ENCODE data around the gene APBB3. TPM values are rescaled to one million over a fixed set of nuclear protein-coding genes. Genes with fewer than 3 reads are reported as not detected.

APBB3 gene
- total RNA-seq, 1 donor from 2014 or later = 5.1 TPM

- DNase-seq (ENCODE audit: low read depth, low spot score) = no peak
Measured at GRCh38 chr5:140555747-140556312, 8.6 kb downstream of the APBB3 start.

- no peak for DNase-seq (ENCODE audit: low read depth, low spot score)
Measured at GRCh38 chr5:140554454-140554853, 9.9 kb downstream of the APBB3 start.

GRCh38 chr5:140553657-140554056 is 10.7 kb downstream of the APBB3 start:
- DNase-seq (ENCODE audit: low read depth, low spot score) = no peak

- no peak for DNase-seq (ENCODE audit: low read depth, low spot score)
Measured at GRCh38 chr5:140551872-140552271, 12.5 kb downstream of the APBB3 start.

GRCh38 chr5:140550147-140551079 is 14.0 kb downstream of the APBB3 start:
- DNase-seq (ENCODE audit: low read depth, low spot score) = no peak

- DNase-seq (ENCODE audit: low read depth, low spot score) = no peak
Measured at GRCh38 chr5:140549237-140550144, 14.9 kb downstream of the APBB3 start.

- DNase-seq (ENCODE audit: low read depth, low spot score) = no peak
Measured at GRCh38 chr5:140548791-140549190, 15.6 kb downstream of the APBB3 start.

- no peak for DNase-seq (ENCODE audit: low read depth, low spot score)
Measured at GRCh38 chr5:140548300-140548688, 16.1 kb downstream of the APBB3 start.

- peak; percentile 89 for DNase-seq (ENCODE audit: low read depth, low spot score)
Measured at GRCh38 chr5:140547508-140548299, 16.7 kb downstream of the APBB3 start, which contains the start of gene EIF4EBP3. TSS of gene EIF4EBP3 (plus strand) at chr5:140547662. CDS start at chr5:140547738, 76 bp downstream.

GRCh38 chr5:140546851-140547507 is 17.4 kb downstream of the APBB3 start:
- no peak for DNase-seq (ENCODE audit: low read depth, low spot score)

GRCh38 chr5:140545606-140546005 is 18.8 kb downstream of the APBB3 start:
- no peak for DNase-seq (ENCODE audit: low read depth, low spot score)

- no peak for DNase-seq (ENCODE audit: low read depth, low spot score)
Measured at GRCh38 chr5:140544986-140545385, 19.4 kb downstream of the APBB3 start.

- DNase-seq (ENCODE audit: low read depth, low spot score) = no peak
Measured at GRCh38 chr5:140542972-140543371, 21.4 kb downstream of the APBB3 start.

GRCh38 chr5:140540227-140540626 is 24.2 kb downstream of the APBB3 start:
- no peak for DNase-seq (ENCODE audit: low read depth, low spot score)

- DNase-seq (ENCODE audit: low read depth, low spot score) = no peak
Measured at GRCh38 chr5:140524003-140524402, 40.4 kb downstream of the APBB3 start.

GRCh38 chr5:140513124-140513523 is 51.3 kb downstream of the APBB3 start:
- no peak for DNase-seq (ENCODE audit: low read depth, low spot score)

- DNase-seq (ENCODE audit: low read depth, low spot score) = no peak
Measured at GRCh38 chr5:140509898-140510297, 54.5 kb downstream of the APBB3 start.

All from pulmonary artery endothelial cell (primary cell).